Neural cell (in vitro differentiated cells): ENCODE data around the gene DHX8. TPM values are rescaled to one million over a fixed set of nuclear protein-coding genes. Genes with fewer than 3 reads are reported as not detected.

ENCODE experiments used
- H2AFZ ChIP-seq: fragments of 200-600, 300-800 bp; sonication (generic), shearing (Covaris generic); 2 replicates; pipeline ENCODE4 v1.6.0; 2014; ENCODE audit warnings: low read depth, mild to moderate bottlenecking, antibody characterized with exemption, low read length, moderate library complexity
- H3F3A ChIP-seq: fragments of 200-600 bp; shearing (Covaris generic); 2 replicates; pipeline ENCODE4 v1.6.1; 2016; ENCODE audit warnings: mild to moderate bottlenecking, moderate library complexity, mixed read lengths, antibody characterized with exemption, low read length; ENCODE audit not compliant: insufficient read depth, poor library complexity, severe bottlenecking
- H3K27ac ChIP-seq: fragments of 200-600, 300-800 bp; sonication (generic), shearing (Covaris generic); 2 replicates; pipeline ENCODE4 v1.5.1; 2014; ENCODE audit warnings: mild to moderate bottlenecking, low read length, moderate library complexity
- H3K27me3 ChIP-seq: fragments of 300-800, 200-600 bp; sonication (generic), shearing (Covaris generic); 2 replicates; pipeline ENCODE4 v1.6.0; 2014; ENCODE audit warnings: mild to moderate bottlenecking, low read depth, low read length, moderate library complexity; ENCODE audit not compliant: insufficient read depth
- H3K36me3 ChIP-seq: fragments of 300-800, 200-600 bp; sonication (generic), shearing (Covaris generic); 2 replicates; pipeline ENCODE4 v1.5.1; 2014; ENCODE audit warnings: mild to moderate bottlenecking, antibody characterized with exemption, low read length, moderate library complexity; ENCODE audit not compliant: insufficient read depth
- H3K4me2 ChIP-seq: fragments of 300-800, 200-600 bp; sonication (generic), shearing (Covaris generic); 2 replicates; pipeline ENCODE4 v1.6.0; 2014; ENCODE audit warnings: mild to moderate bottlenecking, low read length
- H3K4me3 ChIP-seq: fragments of 300-800, 200-600 bp; sonication (generic), shearing (Covaris generic); 2 replicates; pipeline ENCODE4 v1.5.1; 2014; ENCODE audit warnings: mild to moderate bottlenecking, low read length, moderate library complexity
- H3K79me2 ChIP-seq: fragments of 200-600 bp; shearing (Covaris generic); replicated peaks from 2 replicates; pipeline ENCODE4 v1.6.0; 2014; ENCODE audit warnings: mild to moderate bottlenecking, low read length, moderate library complexity; ENCODE audit not compliant: insufficient read depth
- H3K9ac ChIP-seq: fragments of 300-800, 200-600 bp; sonication (generic), shearing (Covaris generic); 2 replicates; pipeline ENCODE4 v1.6.1; 2016; ENCODE audit warnings: mild to moderate bottlenecking, low read length, mixed read lengths
- H3K9me2 ChIP-seq: fragments of 200-600 bp; shearing (Covaris generic); 2 replicates; pipeline ENCODE4 v1.6.1; 2016; ENCODE audit warnings: mild to moderate bottlenecking, low read length, mixed read lengths; ENCODE audit not compliant: insufficient read depth
- H3K9me3 ChIP-seq: fragments of 200-600, 300-800 bp; sonication (generic), shearing (Covaris generic); 2 replicates; pipeline ENCODE4 v1.6.1; 2016; ENCODE audit warnings: mild to moderate bottlenecking, mixed run types, low read length, moderate library complexity, mixed read lengths
- H4K20me1 ChIP-seq: fragments of 200-600 bp; shearing (Covaris generic); 2 replicates; pipeline ENCODE4 v1.6.1; 2016; ENCODE audit warnings: mild to moderate bottlenecking, mixed run types; ENCODE audit not compliant: insufficient read depth
- EP300 ChIP-seq: fragments of 450-650 bp; conservative IDR thresholded peaks from 2 replicates; pipeline ENCODE4 v1.6.1; 2014; ENCODE audit warnings: antibody characterized with exemption, mild to moderate bottlenecking, moderate library complexity; ENCODE audit not compliant: poor library complexity, severe bottlenecking
- EZH2 ChIP-seq: fragments of 200-600, 300-800 bp; shearing (Covaris generic), sonication (generic); IDR thresholded peaks from 2 replicates; pipeline ENCODE4 v1.6.1; 2014; ENCODE audit warnings: antibody characterized with exemption, low read length, borderline replicate concordance, mild to moderate bottlenecking; ENCODE audit not compliant: insufficient read depth, poor library complexity, severe bottlenecking
- MXI1 ChIP-seq: fragments of 450-650 bp; conservative IDR thresholded peaks from 2 replicates; pipeline ENCODE4 v1.6.1; 2014; ENCODE audit warnings: antibody characterized with exemption, mild to moderate bottlenecking; ENCODE audit not compliant: poor library complexity, severe bottlenecking
- POLR2AphosphoS5 ChIP-seq: IDR thresholded peaks from 2 replicates; pipeline ENCODE4 v1.6.1; 2012
- RAD21 ChIP-seq: fragments of 450-650 bp; conservative IDR thresholded peaks from 2 replicates; pipeline ENCODE4 v1.6.1; 2014; ENCODE audit warnings: antibody characterized with exemption, mild to moderate bottlenecking, moderate library complexity
- REST ChIP-seq: IDR thresholded peaks from 2 replicates; pipeline ENCODE4 v1.6.1; 2012; ENCODE audit warnings: borderline replicate concordance
- SMC3 ChIP-seq: fragments of 450-650 bp; conservative IDR thresholded peaks from 2 replicates; pipeline ENCODE4 v1.6.1; 2014; ENCODE audit warnings: antibody characterized with exemption, mild to moderate bottlenecking, moderate library complexity; ENCODE audit not compliant: poor library complexity
- TAF1 ChIP-seq: IDR thresholded peaks from 2 replicates; pipeline ENCODE4 v1.6.1; 2012; ENCODE audit warnings: low read depth
- polyA plus RNA-seq: library from polyadenylated mRNA; depleted of rRNA; stranded (reverse); fragments of >200 nt; gene quantifications from 2 replicates; pipeline ENCODE4 v1.2.3, GENCODE V29; 2014
- TF ChIP-seq, protein P1 (sequence below): fragments of 450-650 bp; IDR thresholded peaks from 2 replicates; pipeline ENCODE4 v1.5.1; 2014; ENCODE audit warnings: antibody characterized with exemption, mild to moderate bottlenecking, moderate library complexity; ENCODE audit not compliant: poor library complexity, severe bottlenecking

DHX8 gene
- polyA plus RNA-seq, 1 donor from 2014 or later: 19.4 TPM

GRCh38 chr17:43515656-43516055, 31.9 kb downstream of the DHX8 start:
- Histone ChIP-seq H3K9me3 (no peaks in the 10 kb centered on the region), H2AFZ (no peak overlapping the region), H3K36me3 (peaks cover 6% of the 10 kb centered on the region), H3K4me3 (no peak overlapping the region), H4K20me1 (no peaks in the 10 kb centered on the region), H3K4me2 (no peak overlapping the region), H3K27ac (no peak overlapping the region), H3K9ac (no peak overlapping the region), H3K79me2 (no peaks in the 10 kb centered on the region), H3F3A (no peaks in the 10 kb centered on the region), H3K27me3 (no peaks in the 10 kb centered on the region), H3K9me2 (no peaks in the 10 kb centered on the region)
- TF ChIP-seq TAF1 (no peak), RAD21 (no peak), EZH2 (no peak), SMC3 (no peak), POLR2AphosphoS5 (no peak), MXI1 (no peak), EP300 (no peak), REST (no peak)
- TF ChIP-seq, protein P1, sequence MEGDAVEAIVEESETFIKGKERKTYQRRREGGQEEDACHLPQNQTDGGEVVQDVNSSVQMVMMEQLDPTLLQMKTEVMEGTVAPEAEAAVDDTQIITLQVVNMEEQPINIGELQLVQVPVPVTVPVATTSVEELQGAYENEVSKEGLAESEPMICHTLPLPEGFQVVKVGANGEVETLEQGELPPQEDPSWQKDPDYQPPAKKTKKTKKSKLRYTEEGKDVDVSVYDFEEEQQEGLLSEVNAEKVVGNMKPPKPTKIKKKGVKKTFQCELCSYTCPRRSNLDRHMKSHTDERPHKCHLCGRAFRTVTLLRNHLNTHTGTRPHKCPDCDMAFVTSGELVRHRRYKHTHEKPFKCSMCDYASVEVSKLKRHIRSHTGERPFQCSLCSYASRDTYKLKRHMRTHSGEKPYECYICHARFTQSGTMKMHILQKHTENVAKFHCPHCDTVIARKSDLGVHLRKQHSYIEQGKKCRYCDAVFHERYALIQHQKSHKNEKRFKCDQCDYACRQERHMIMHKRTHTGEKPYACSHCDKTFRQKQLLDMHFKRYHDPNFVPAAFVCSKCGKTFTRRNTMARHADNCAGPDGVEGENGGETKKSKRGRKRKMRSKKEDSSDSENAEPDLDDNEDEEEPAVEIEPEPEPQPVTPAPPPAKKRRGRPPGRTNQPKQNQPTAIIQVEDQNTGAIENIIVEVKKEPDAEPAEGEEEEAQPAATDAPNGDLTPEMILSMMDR: no peak

DNA sequence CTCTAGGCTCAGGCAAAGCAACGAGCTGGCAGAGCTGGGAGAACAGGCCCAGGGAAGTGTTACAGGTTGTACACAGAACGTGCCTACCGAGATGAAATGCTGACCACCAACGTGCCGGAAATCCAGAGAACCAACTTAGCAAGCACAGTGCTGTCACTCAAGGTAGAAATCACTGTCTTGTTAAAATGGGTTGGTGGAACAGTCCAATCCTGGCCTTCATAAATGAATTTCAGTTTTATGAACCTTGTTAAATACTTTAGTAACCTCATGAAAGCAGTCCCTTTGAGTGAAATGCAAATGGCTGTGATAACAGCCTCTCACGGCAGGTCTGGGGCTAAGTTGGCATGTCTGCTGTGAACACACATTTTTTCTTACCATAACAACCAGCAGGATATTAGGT, 33.4 kb downstream of the DHX8 start:
- no peak overlapping the region for H3K9ac ChIP-seq
- no peak overlapping the region for H3K4me2 ChIP-seq
- H3K9me3 ChIP-seq: no peaks in the 10 kb centered on the region
- peaks cover 6% of the 10 kb centered on the region for H3K36me3 ChIP-seq
- no peaks in the 10 kb centered on the region for H3F3A ChIP-seq
- no peaks in the 10 kb centered on the region for H3K27me3 ChIP-seq
- H4K20me1 ChIP-seq: no peaks in the 10 kb centered on the region
- no peaks in the 10 kb centered on the region for H3K9me2 ChIP-seq
- TF ChIP-seq MXI1: no peak
- no peak for TF ChIP-seq TAF1
- TF ChIP-seq SMC3: no peak
- no peak for TF ChIP-seq EZH2
- no peak for TF ChIP-seq EP300
- TF ChIP-seq, protein P1: no peak
- TF ChIP-seq REST: no peak
- TF ChIP-seq POLR2AphosphoS5: no peak
- TF ChIP-seq RAD21: no peak
- H3K27ac ChIP-seq: no peak overlapping the region
- H2AFZ ChIP-seq: no peak overlapping the region
- no peak overlapping the region for H3K4me3 ChIP-seq
- H3K79me2 ChIP-seq: no peaks in the 10 kb centered on the region
